DMS53 treated with DMSO at 0.1 percent for 48 hours (cell line): ENCODE results near the gene PNCK.
A peak's percentile ranks its signal among the peaks of the same experiment; 100 is the strongest.

Experiments used
- DNase-seq: peaks from one replicate; lab custom pipeline; 2025; ENCODE audit not compliant: unreplicated experiment; lab: John Stamatoyannopoulos, UW

PNCK gene

GRCh38 chrX:153642051-153642654 is 31.5 kb downstream of the PNCK start:
- DNase-seq, result no peak

GRCh38 chrX:153641627-153642026 is 32.0 kb downstream of the PNCK start:
- no peak for DNase-seq

GRCh38 chrX:153640736-153641575 is 32.7 kb downstream of the PNCK start:
- DNase-seq, result no peak

- DNase-seq, result no peak
Measured at GRCh38 chrX:153640045-153640686, 33.4 kb downstream of the PNCK start.

- no peak for DNase-seq
Measured at GRCh38 chrX:153639177-153640044, 34.2 kb downstream of the PNCK start.

GRCh38 chrX:153638436-153639176 is 35.0 kb downstream of the PNCK start:
- no peak for DNase-seq

- DNase-seq, result no peak
Measured at GRCh38 chrX:153638041-153638371, 35.6 kb downstream of the PNCK start.

GRCh38 chrX:153637121-153638040 is 36.2 kb downstream of the PNCK start:
- DNase-seq, result no peak

- no peak for DNase-seq
Measured at GRCh38 chrX:153636716-153637115, 36.9 kb downstream of the PNCK start.

- peak; percentile 13 for DNase-seq
Measured at GRCh38 chrX:153635788-153636668, 37.6 kb downstream of the PNCK start.

GRCh38 chrX:153635388-153635787 is 38.2 kb downstream of the PNCK start:
- DNase-seq, result no peak

- no peak for DNase-seq
Measured at GRCh38 chrX:153634832-153635231, 38.8 kb downstream of the PNCK start.

GRCh38 chrX:153634236-153634635 is 39.4 kb downstream of the PNCK start:
- DNase-seq, result no peak

- DNase-seq, result no peak
Measured at GRCh38 chrX:153633607-153634180, 39.9 kb downstream of the PNCK start.

GRCh38 chrX:153633048-153633447 is 40.6 kb downstream of the PNCK start:
- DNase-seq, result no peak

- DNase-seq, result no peak
Measured at GRCh38 chrX:153632595-153632946, 41.0 kb downstream of the PNCK start.

- no peak for DNase-seq
Measured at GRCh38 chrX:153631907-153632594, 41.6 kb downstream of the PNCK start.

GRCh38 chrX:153631346-153631745 is 42.3 kb downstream of the PNCK start:
- DNase-seq, result no peak
